Neuronal stem cell (in vitro differentiated cells): ENCODE results near the gene BAIAP2.
A peak's percentile ranks its signal among the peaks of the same experiment; 100 is the strongest.

Source experiments
- DNase-seq: peaks from one replicate; pipeline ENCODE4 v3.0.0-alpha.2; 2013; ENCODE audit warnings: low spot score
- H2AFZ ChIP-seq: one replicate; pipeline ENCODE4 v1.6.1; 2013; ENCODE audit warnings: mild to moderate bottlenecking, low read length, inconsistent platforms
- H2AK5ac ChIP-seq: 2 replicates; pipeline ENCODE4 v1.6.1; 2013; ENCODE audit warnings: low read depth, mild to moderate bottlenecking, inconsistent platforms, low read length, moderate library complexity, mixed read lengths
- H2BK120ac ChIP-seq: 2 replicates; pipeline ENCODE4 v1.6.1; 2013; ENCODE audit warnings: low read depth, mild to moderate bottlenecking, inconsistent platforms, low read length, moderate library complexity, mixed read lengths
- H2BK12ac ChIP-seq: one replicate; pipeline ENCODE4 v1.6.1; 2013; ENCODE audit warnings: low read length, inconsistent platforms
- H2BK15ac ChIP-seq: 2 replicates; pipeline ENCODE4 v1.6.1; 2013; ENCODE audit warnings: mild to moderate bottlenecking, low read length, inconsistent platforms, mixed read lengths
- H2BK5ac ChIP-seq: one replicate; pipeline ENCODE4 v1.6.1; 2013; ENCODE audit warnings: inconsistent platforms, mild to moderate bottlenecking, low read length, moderate library complexity
- H3K14ac ChIP-seq: one replicate; pipeline ENCODE4 v1.6.1; 2013; ENCODE audit warnings: low read length, inconsistent platforms
- H3K18ac ChIP-seq: 2 replicates; pipeline ENCODE4 v1.6.1; 2013; ENCODE audit warnings: low read length, inconsistent platforms
- H3K23ac ChIP-seq: 2 replicates; pipeline ENCODE4 v1.6.1; 2013; ENCODE audit warnings: low read depth, mild to moderate bottlenecking, mixed read lengths, low read length, inconsistent platforms; ENCODE audit not compliant: poor library complexity
- H3K27ac ChIP-seq: replicated peaks from 3 replicates; pipeline ENCODE4 v1.5.1; 2013; ENCODE audit warnings: low read length, inconsistent platforms
- H3K27me3 ChIP-seq, 3 experiments: 2 replicates each; pipeline ENCODE4 v1.6.1; 2013; ENCODE audit warnings: low read length in 3 of 3, mild to moderate bottlenecking in 2 of 3, inconsistent platforms in 1 of 3, low read depth in 1 of 3, mixed read lengths in 1 of 3, moderate library complexity in 1 of 3; ENCODE audit not compliant: control insufficient read depth in 3 of 3, insufficient read depth in 3 of 3
- H3K36me3 ChIP-seq, 2 donors: replicated peaks in 1 of 2; 2 replicates each; pipeline ENCODE4 v1.6.1; 2013; ENCODE audit warnings: low read length in 2 of 2; ENCODE audit not compliant: control insufficient read depth in 2 of 2, insufficient read depth in 2 of 2
- H3K4ac ChIP-seq: 2 replicates; pipeline ENCODE4 v1.6.1; 2013; ENCODE audit warnings: inconsistent platforms, mild to moderate bottlenecking, low read length, moderate library complexity
- H3K4me1 ChIP-seq, 2 donors: 1 replicate in 1 of 2; 2 replicates in 1 of 2; pipeline ENCODE4 v1.6.1; 2013; ENCODE audit warnings: low read length in 2 of 2, low read depth in 1 of 2; ENCODE audit not compliant: control insufficient read depth in 2 of 2, insufficient read depth in 1 of 2
- H3K4me2 ChIP-seq: one replicate; pipeline ENCODE4 v1.6.1; 2013; ENCODE audit warnings: mild to moderate bottlenecking, low read length, inconsistent platforms; ENCODE audit not compliant: insufficient read depth, poor library complexity, severe bottlenecking
- H3K4me3 ChIP-seq, 2 donors: 2 replicates each; pipeline ENCODE4 v1.5.1; 2013; ENCODE audit warnings: low read length in 2 of 2, mild to moderate bottlenecking in 2 of 2, inconsistent platforms in 1 of 2, moderate library complexity in 1 of 2
- H3K79me1 ChIP-seq: one replicate; pipeline ENCODE4 v1.6.1; 2013; ENCODE audit warnings: low read depth, mild to moderate bottlenecking, inconsistent platforms, low read length, moderate library complexity
- H3K9ac ChIP-seq: one replicate; pipeline ENCODE4 v1.6.1; 2013; ENCODE audit warnings: mild to moderate bottlenecking, low read depth, low read length, inconsistent platforms; ENCODE audit not compliant: poor library complexity
- H3K9me3 ChIP-seq, 2 donors: replicated peaks in 1 of 2; 2 replicates each; pipeline versions ENCODE3 to v1.6.1; 2013; ENCODE audit warnings: low read length in 2 of 2, mild to moderate bottlenecking in 2 of 2, inconsistent platforms in 1 of 2, low read depth in 1 of 2, mixed read lengths in 1 of 2, moderate library complexity in 1 of 2; ENCODE audit not compliant: control insufficient read depth in 2 of 2, insufficient read depth in 1 of 2
- H4K8ac ChIP-seq: one replicate; pipeline ENCODE4 v1.6.1; 2013; ENCODE audit warnings: low read depth, mild to moderate bottlenecking, inconsistent platforms, low read length, moderate library complexity
- H4K91ac ChIP-seq: one replicate; pipeline ENCODE4 v1.6.1; 2013; ENCODE audit warnings: low read length, low read depth, mild to moderate bottlenecking, inconsistent platforms; ENCODE audit not compliant: poor library complexity
- WGBS, 2 donors: extraction: QIAGEN DNeasy Blood & Tissue Kit; methylation state at CpG; one replicate each; pipeline ENCODE4 v1.1.7; 2013; ENCODE audit warnings: missing lambda C conversion rate in 2 of 2, mixed read lengths in 1 of 2; ENCODE audit not compliant: insufficient read length in 2 of 2, insufficient replicate concordance in 1 of 2; ENCODE audit errors: extremely low coverage in 2 of 2; 5-methylcytosine and 5-hydroxymethylcytosine counted together

Gene BAIAP2

DNA sequence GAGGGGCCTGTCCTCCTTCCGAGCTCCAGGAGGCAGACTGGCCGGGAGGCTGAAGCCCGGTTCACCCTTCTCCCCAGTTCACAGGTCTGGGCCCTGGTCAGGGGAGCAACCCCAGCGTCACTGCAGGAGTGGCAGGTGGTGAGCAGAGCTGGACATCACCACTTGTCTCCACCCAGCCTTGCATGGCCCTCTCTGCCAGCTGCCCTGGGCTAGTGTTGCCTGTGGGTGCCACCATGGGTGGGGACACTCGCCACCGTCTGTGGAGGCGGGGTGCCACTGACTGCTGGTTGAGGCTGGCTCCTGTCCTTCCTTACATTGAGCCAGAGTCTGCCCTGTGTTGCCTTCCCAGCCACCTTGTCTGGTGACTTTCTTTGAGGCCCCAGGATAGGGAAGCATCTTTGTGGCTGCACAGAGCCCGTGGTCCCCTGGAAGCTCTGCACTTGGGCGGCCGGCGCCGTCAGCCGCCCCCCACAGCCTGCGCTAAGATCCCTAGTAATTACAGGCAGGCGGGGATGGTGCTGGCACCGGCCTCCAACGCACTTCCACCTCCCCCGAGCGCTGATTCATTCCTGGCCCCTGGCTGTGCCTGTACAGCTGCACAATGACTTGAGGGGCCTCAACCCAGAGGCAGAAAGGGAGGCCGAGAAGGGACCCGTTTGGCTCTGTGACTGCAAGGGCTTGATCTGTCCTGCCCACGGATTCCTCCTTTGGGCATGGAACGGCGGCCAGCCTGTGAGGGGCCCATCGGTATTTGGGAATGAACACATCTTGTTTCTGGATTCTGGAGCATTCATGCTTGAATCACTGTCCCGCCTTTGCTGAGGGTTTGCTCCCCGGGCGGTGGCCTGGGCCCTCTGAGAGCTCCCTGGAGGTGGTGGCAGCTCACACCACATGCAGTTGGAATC lies 5.2 kb downstream of the BAIAP2 start:
- Histone ChIP-seq H2AFZ (no peak overlapping the region), H3K27ac (peak overlapping the region; percentile 56), H4K91ac (no peak overlapping the region), H3K9ac (peak overlapping the region; percentile 55), H3K27me3 (peaks cover 0 to 3% (median 0%) of the 10 kb centered on the region in 3 experiments), H3K4me1 (peaks cover 45 to 47% of the 10 kb centered on the region in 2 donors), H3K4me3 (no peak overlapping the region), H3K9me3 (peaks cover 0 to 2% of the 10 kb centered on the region in 2 donors), H2BK15ac (peak overlapping the region; percentile 54), H3K14ac (peak overlapping the region; percentile 51), H2BK120ac (peak overlapping the region; percentile 35), H3K18ac (peak overlapping the region; percentile 95), H3K4me2 (peak overlapping the region; percentile 32), H3K23ac (peak overlapping the region; percentile 83), H2BK12ac (peak overlapping the region; percentile 17), H2AK5ac (peak overlapping the region; percentile 93), H3K4ac (no peak overlapping the region), H3K36me3 (peaks cover 7 to 31% of the 10 kb centered on the region in 2 donors), H2BK5ac (peak overlapping the region; percentile 88), H3K79me1 (peaks cover 44% of the 10 kb centered on the region), H4K8ac (no peak overlapping the region)
- DNase-seq: no peak
- no CpG with 5 or more reads among the region's 28 CpGs for WGBS, 2 donors

GRCh38 chr17:81040791-81041337 lies 5.9 kb downstream of the BAIAP2 start:
- WGBS, 2 donors: no CpG with 5 or more reads among the region's 6 CpGs
- H4K8ac ChIP-seq: no peak overlapping the region
- no peak overlapping the region for H2AFZ ChIP-seq
- H2BK120ac ChIP-seq: peak overlapping the region; percentile 35
- H3K4me3 ChIP-seq: no peak overlapping the region
- H3K9me3 ChIP-seq: peaks cover 0 to 2% of the 10 kb centered on the region in 2 donors
- H3K18ac ChIP-seq: peak overlapping the region; percentile 89
- H2BK5ac ChIP-seq: no peak overlapping the region
- H2AK5ac ChIP-seq: peak overlapping the region; percentile 93
- H3K36me3 ChIP-seq: peaks cover 7 to 31% of the 10 kb centered on the region in 2 donors
- peaks cover 48% of the 10 kb centered on the region for H3K79me1 ChIP-seq
- peak overlapping the region; percentile 55 for H3K9ac ChIP-seq
- no peak overlapping the region for H3K4ac ChIP-seq
- H3K14ac ChIP-seq: no peak overlapping the region
- H2BK15ac ChIP-seq: peak overlapping the region; percentile 54
- peak overlapping the region; percentile 3 for H3K4me2 ChIP-seq
- H3K4me1 ChIP-seq: peaks cover 44 to 47% of the 10 kb centered on the region in 2 donors
- DNase-seq: no peak
- no peak overlapping the region for H4K91ac ChIP-seq
- H3K27me3 ChIP-seq: peaks cover 0 to 3% (median 0%) of the 10 kb centered on the region in 3 experiments
- H3K27ac ChIP-seq: peak overlapping the region; percentile 56
- H2BK12ac ChIP-seq: no peak overlapping the region
- peak overlapping the region; percentile 67 for H3K23ac ChIP-seq

DNA sequence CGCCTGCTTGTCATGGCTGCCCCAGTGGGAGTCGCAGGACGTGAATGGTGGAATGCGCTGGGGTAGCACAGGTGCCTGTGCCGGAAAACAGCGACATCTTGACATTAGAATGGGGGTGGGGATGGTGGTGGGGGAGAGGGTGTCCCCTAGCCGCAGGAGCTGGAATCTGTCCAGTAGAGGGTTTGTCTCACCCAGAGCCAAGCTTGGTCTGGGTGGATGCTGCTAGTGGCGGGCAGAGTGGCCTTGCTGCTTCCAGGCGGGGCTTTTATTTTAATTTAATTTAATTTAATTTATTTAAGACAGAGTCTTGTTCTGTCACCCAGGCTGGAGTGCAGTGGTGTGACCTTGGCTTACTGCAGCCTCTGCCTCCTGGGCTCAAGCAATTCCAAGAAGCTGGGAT lies 7.7 kb downstream of the BAIAP2 start:
- H3K4me3 ChIP-seq: no peak overlapping the region
- H2BK120ac ChIP-seq: peak overlapping the region; percentile 50
- no peak overlapping the region for H3K27ac ChIP-seq
- H3K9ac ChIP-seq: no peak overlapping the region
- no peak for DNase-seq
- peaks cover 30 to 44% of the 10 kb centered on the region in 2 donors for H3K4me1 ChIP-seq
- H3K4me2 ChIP-seq: no peak overlapping the region
- H3K36me3 ChIP-seq: peaks cover 11 to 31% of the 10 kb centered on the region in 2 donors
- H4K8ac ChIP-seq: no peak overlapping the region
- no CpG with 5 or more reads among the region's 9 CpGs for WGBS, 2 donors
- H2AK5ac ChIP-seq: peak overlapping the region; percentile 26
- H4K91ac ChIP-seq: no peak overlapping the region
- peak overlapping the region; percentile 35 for H2BK12ac ChIP-seq
- peaks cover 58% of the 10 kb centered on the region for H3K79me1 ChIP-seq
- H3K9me3 ChIP-seq: peaks cover 0 to 6% of the 10 kb centered on the region in 2 donors
- peak overlapping the region; percentile 82 for H3K18ac ChIP-seq
- no peak overlapping the region for H3K4ac ChIP-seq
- H3K14ac ChIP-seq: peak overlapping the region; percentile 67
- H2BK15ac ChIP-seq: peak overlapping the region; percentile 85
- no peak overlapping the region for H2AFZ ChIP-seq
- no peak overlapping the region for H3K23ac ChIP-seq
- H3K27me3 ChIP-seq: no peaks in the 10 kb centered on the region
- H2BK5ac ChIP-seq: no peak overlapping the region

- Histone ChIP-seq H4K91ac (no peak overlapping the region), H3K27ac (peak overlapping the region; percentile 55), H3K79me1 (peaks cover 54% of the 10 kb centered on the region), H3K9ac (no peak overlapping the region), H3K18ac (peak overlapping the region; percentile 90), H3K4me2 (no peak overlapping the region), H4K8ac (no peak overlapping the region), H2AK5ac (peak overlapping the region; percentile 71), H2BK120ac (no peak overlapping the region), H3K14ac (no peak overlapping the region), H2BK5ac (peak overlapping the region; percentile 77), H3K27me3 (no peaks in the 10 kb centered on the region), H2BK12ac (peak overlapping the region; percentile 52), H3K4ac (peak overlapping the region; percentile 79), H3K36me3 (peaks cover 11 to 24% of the 10 kb centered on the region in 2 donors), H3K9me3 (peaks cover 0 to 7% of the 10 kb centered on the region in 2 donors), H2BK15ac (peak overlapping the region; percentile 30), H3K23ac (no peak overlapping the region), H3K4me1 (peaks cover 30 to 44% of the 10 kb centered on the region in 2 donors), H2AFZ (no peak overlapping the region), H3K4me3 (peak overlapping the region in 1 of 2 donors; percentile 30)
- no CpG with 5 or more reads among the region's 19 CpGs for WGBS, 2 donors
- no peak for DNase-seq
Measured at GRCh38 chr17:81043319-81043724, 8.4 kb downstream of the BAIAP2 start.
